DOHH2 (cell line): Measurements from ENCODE around the gene SNX9.

Experiments
- H3F3A ChIP-seq: fragments of 200-600 bp; sonication (generic), shearing (Covaris generic); 2 replicates; pipeline ENCODE4 v1.6.0; 2016; ENCODE audit warnings: antibody characterized with exemption, mild to moderate bottlenecking; ENCODE audit not compliant: control insufficient read depth, insufficient read depth
- H3K27ac ChIP-seq: fragments of 200-600 bp; sonication (generic); 2 replicates; pipeline ENCODE4 v1.5.1; 2014; ENCODE audit warnings: low read depth, mild to moderate bottlenecking, low read length, moderate library complexity
- H3K27me3 ChIP-seq: fragments of 200-600 bp; sonication (generic); 2 replicates; pipeline ENCODE4 v1.6.1; 2014; ENCODE audit warnings: mild to moderate bottlenecking, low read length, mixed read lengths; ENCODE audit not compliant: control insufficient read depth
- H3K36me3 ChIP-seq: fragments of 200-600 bp; sonication (generic); 2 replicates; pipeline ENCODE4 v1.6.1; 2014; ENCODE audit warnings: mild to moderate bottlenecking, low read length, moderate library complexity, mixed read lengths; ENCODE audit not compliant: control insufficient read depth
- H3K4me1 ChIP-seq: fragments of 200-600 bp; sonication (generic); 2 replicates; pipeline ENCODE4 v1.6.1; 2014; ENCODE audit warnings: mild to moderate bottlenecking, low read length, mixed read lengths; ENCODE audit not compliant: control insufficient read depth
- H3K4me2 ChIP-seq: fragments of 200-600 bp; sonication (generic); 2 replicates; pipeline ENCODE4 v1.6.0; 2014; ENCODE audit warnings: mild to moderate bottlenecking, low read length, moderate library complexity
- H3K4me3 ChIP-seq: fragments of 200-600 bp; sonication (generic); 2 replicates; pipeline ENCODE4 v1.5.1; 2014; ENCODE audit warnings: mild to moderate bottlenecking, low read length, mixed read lengths
- H3K79me2 ChIP-seq: fragments of 200-600 bp; sonication (generic); 2 replicates; pipeline ENCODE4 v1.6.1; 2014; ENCODE audit warnings: mild to moderate bottlenecking, low read length, mixed read lengths; ENCODE audit not compliant: control insufficient read depth
- H3K9me2 ChIP-seq: fragments of 200-600 bp; sonication (generic); replicated peaks from 2 replicates; pipeline ENCODE4 v1.6.1; 2014; ENCODE audit warnings: mild to moderate bottlenecking, low read length, mixed read lengths; ENCODE audit not compliant: control insufficient read depth
- H3K9me3 ChIP-seq: fragments of 200-600 bp; sonication (generic); 2 replicates; pipeline ENCODE4 v1.6.1; 2014; ENCODE audit warnings: antibody characterized with exemption, low read length, mixed read lengths; ENCODE audit not compliant: control insufficient read depth, insufficient read depth
- H4K20me1 ChIP-seq: fragments of 200-600 bp; sonication (generic); 2 replicates; pipeline ENCODE4 v1.6.0; 2014; ENCODE audit warnings: low read depth, mild to moderate bottlenecking, antibody characterized with exemption, low read length, moderate library complexity; ENCODE audit not compliant: control insufficient read depth, insufficient read depth
- EZH2phosphoT487 ChIP-seq: fragments of 200-600 bp; sonication (generic); IDR thresholded peaks from 2 replicates; pipeline ENCODE4 v1.6.1; 2017; ENCODE audit warnings: borderline replicate concordance, mild to moderate bottlenecking, antibody characterized with exemption, low read length, moderate library complexity, mixed read lengths
- TF ChIP-seq, protein P1 (sequence below): fragments of 200-600 bp; sonication (generic); IDR thresholded peaks from one replicate; pipeline ENCODE4 v1.5.1; 2014; ENCODE audit warnings: antibody characterized with exemption, mild to moderate bottlenecking, low read depth, low read length; ENCODE audit not compliant: poor library complexity, severe bottlenecking

Gene SNX9

DNA sequence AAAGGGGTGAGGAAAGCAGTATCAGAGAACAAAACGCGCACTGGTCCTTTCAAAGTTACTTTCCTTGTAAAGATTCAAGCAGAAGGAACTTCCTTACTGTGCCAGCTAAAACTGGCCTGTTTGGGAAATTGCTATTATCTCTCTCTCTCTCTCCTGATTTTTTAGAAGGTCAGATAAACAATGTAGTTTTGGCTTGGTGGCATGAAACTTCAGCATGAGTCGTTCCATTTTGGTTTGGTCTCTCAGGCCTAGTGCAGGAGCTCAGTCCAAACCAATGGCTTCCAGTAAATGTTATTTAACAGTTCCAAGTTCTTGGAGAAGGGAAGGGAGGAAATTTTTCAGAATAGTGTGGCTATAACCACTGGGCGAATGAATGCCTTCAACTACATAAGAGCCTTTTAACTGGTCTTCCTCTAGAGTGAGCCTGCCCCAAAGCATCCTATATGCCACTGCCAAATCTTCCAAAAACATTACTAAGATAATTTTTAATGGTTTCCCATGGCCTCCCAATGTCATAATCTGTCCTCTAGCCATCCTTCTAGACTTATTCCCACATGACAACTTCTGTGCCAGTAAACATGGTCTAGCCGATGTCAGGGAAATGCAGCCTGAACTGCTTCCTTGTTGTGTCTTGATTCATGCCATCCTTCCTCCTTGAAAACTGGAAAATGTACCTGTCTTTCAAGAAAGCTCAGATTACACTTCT is 9.1 kb upstream of the SNX9 start:
- TF ChIP-seq EZH2phosphoT487: no peak
- TF ChIP-seq, protein P1, sequence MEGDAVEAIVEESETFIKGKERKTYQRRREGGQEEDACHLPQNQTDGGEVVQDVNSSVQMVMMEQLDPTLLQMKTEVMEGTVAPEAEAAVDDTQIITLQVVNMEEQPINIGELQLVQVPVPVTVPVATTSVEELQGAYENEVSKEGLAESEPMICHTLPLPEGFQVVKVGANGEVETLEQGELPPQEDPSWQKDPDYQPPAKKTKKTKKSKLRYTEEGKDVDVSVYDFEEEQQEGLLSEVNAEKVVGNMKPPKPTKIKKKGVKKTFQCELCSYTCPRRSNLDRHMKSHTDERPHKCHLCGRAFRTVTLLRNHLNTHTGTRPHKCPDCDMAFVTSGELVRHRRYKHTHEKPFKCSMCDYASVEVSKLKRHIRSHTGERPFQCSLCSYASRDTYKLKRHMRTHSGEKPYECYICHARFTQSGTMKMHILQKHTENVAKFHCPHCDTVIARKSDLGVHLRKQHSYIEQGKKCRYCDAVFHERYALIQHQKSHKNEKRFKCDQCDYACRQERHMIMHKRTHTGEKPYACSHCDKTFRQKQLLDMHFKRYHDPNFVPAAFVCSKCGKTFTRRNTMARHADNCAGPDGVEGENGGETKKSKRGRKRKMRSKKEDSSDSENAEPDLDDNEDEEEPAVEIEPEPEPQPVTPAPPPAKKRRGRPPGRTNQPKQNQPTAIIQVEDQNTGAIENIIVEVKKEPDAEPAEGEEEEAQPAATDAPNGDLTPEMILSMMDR: no peak
- H3K4me2 ChIP-seq: no peak overlapping the region

DNA sequence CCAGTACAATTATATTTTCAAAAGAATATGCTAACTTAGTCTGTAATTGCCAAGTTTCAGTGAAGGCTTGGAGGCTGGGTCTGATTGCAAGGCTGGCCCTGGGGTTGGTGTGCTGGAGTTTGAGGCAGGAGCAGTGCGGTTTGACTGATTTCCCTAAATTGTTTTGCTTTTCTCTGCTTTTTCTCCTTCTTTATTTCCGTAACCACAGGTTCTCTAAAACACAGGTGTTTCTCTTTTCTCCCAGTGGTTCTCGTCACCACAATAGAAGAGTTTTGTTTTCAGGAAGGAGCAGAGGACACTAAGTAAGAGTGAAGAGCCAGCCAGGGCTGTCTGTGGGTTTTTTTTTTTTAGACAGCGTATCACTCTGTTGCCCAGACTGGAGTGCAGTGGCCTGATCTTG is 8.2 kb upstream of the SNX9 start:
- Histone ChIP-seq H3K9me3 (no peaks in the 10 kb centered on the region), H3K36me3 (no peaks in the 10 kb centered on the region), H4K20me1 (no peaks in the 10 kb centered on the region), H3K9me2 (no peaks in the 10 kb centered on the region), H3K79me2 (no peaks in the 10 kb centered on the region), H3K27me3 (peaks cover 21% of the 10 kb centered on the region), H3F3A (0 out of 2 replicates have a peak, but pooled peaks cover 3% of the 10 kb centered on the region), H3K4me2 (peak overlapping the region; percentile 42), H3K4me3 (0 out of 2 replicates have a peak overlapping the region, but pooled peaks have one; percentile 26), H3K27ac (peak overlapping the region; percentile 19; the same call in 1 of the 2 replicates), H3K4me1 (peaks cover 28% of the 10 kb centered on the region)
- TF ChIP-seq, protein P1: no peak
- TF ChIP-seq EZH2phosphoT487: no peak

More for the DNA sequence above, 9.1 kb upstream of the SNX9 start:
- Histone ChIP-seq H3K27ac (no peak overlapping the region), H4K20me1 (no peaks in the 10 kb centered on the region), H3K27me3 (peaks cover 22% of the 10 kb centered on the region), H3K4me3 (no peak overlapping the region), H3F3A (0 out of 2 replicates have a peak, but pooled peaks cover 3% of the 10 kb centered on the region), H3K4me1 (peaks cover 28% of the 10 kb centered on the region), H3K9me2 (no peaks in the 10 kb centered on the region), H3K9me3 (no peaks in the 10 kb centered on the region), H3K36me3 (no peaks in the 10 kb centered on the region), H3K79me2 (no peaks in the 10 kb centered on the region)

GRCh38 chr6:157821342-157822033 is 1.6 kb upstream of the SNX9 start:
- no peaks in the 10 kb centered on the region for H3K9me2 ChIP-seq
- no peaks in the 10 kb centered on the region for H3K9me3 ChIP-seq
- H3K79me2 ChIP-seq: no peaks in the 10 kb centered on the region
- H3K4me1 ChIP-seq: peaks cover 8% of the 10 kb centered on the region
- no peaks in the 10 kb centered on the region for H3K36me3 ChIP-seq
- peaks cover 57% of the 10 kb centered on the region for H3K27me3 ChIP-seq
- H3F3A ChIP-seq: no peaks in the 10 kb centered on the region
- H3K4me3 ChIP-seq: no peak overlapping the region
- H3K4me2 ChIP-seq: no peak overlapping the region
- H3K27ac ChIP-seq: no peak overlapping the region
- 0 out of 2 replicates have a peak, but pooled peaks cover 3% of the 10 kb centered on the region for H4K20me1 ChIP-seq
- no peak for TF ChIP-seq EZH2phosphoT487
- TF ChIP-seq, protein P1: no peak
